ENCODE results near the gene IL19. TPM values are rescaled to one million over a fixed set of nuclear protein-coding genes. Genes with fewer than 3 reads are reported as not detected.

The IL19 gene
- total RNA-seq, 1 donor from 2014 or later, result not detected

- no peaks in the 10 kb centered on the region for H3K27me3 Mint-ChIP-seq
- no peak for DNase-seq (ENCODE audit: low spot score, unreplicated experiment)
- no peak overlapping the region for H3K4me3 Mint-ChIP-seq (ENCODE audit: low read depth)
- no peaks in the 10 kb centered on the region for H3K36me3 Mint-ChIP-seq (ENCODE audit: insufficient read depth)
- TF ChIP-seq, protein P1, sequence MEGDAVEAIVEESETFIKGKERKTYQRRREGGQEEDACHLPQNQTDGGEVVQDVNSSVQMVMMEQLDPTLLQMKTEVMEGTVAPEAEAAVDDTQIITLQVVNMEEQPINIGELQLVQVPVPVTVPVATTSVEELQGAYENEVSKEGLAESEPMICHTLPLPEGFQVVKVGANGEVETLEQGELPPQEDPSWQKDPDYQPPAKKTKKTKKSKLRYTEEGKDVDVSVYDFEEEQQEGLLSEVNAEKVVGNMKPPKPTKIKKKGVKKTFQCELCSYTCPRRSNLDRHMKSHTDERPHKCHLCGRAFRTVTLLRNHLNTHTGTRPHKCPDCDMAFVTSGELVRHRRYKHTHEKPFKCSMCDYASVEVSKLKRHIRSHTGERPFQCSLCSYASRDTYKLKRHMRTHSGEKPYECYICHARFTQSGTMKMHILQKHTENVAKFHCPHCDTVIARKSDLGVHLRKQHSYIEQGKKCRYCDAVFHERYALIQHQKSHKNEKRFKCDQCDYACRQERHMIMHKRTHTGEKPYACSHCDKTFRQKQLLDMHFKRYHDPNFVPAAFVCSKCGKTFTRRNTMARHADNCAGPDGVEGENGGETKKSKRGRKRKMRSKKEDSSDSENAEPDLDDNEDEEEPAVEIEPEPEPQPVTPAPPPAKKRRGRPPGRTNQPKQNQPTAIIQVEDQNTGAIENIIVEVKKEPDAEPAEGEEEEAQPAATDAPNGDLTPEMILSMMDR (IDR thresholded peaks at IDR 0.05; ENCODE audit: unreplicated experiment), result peak; percentile 59
- peaks cover 11% of the 10 kb centered on the region for H3K4me1 Mint-ChIP-seq (ENCODE audit: low read depth)
- H3K9me3 Mint-ChIP-seq (ENCODE audit: low read depth), result no peaks in the 10 kb centered on the region
- no peak overlapping the region for H3K27ac Mint-ChIP-seq
These were observed 45.2 kb upstream of the IL19 start for GRCh38 chr1:206725109-206725963.

DNA sequence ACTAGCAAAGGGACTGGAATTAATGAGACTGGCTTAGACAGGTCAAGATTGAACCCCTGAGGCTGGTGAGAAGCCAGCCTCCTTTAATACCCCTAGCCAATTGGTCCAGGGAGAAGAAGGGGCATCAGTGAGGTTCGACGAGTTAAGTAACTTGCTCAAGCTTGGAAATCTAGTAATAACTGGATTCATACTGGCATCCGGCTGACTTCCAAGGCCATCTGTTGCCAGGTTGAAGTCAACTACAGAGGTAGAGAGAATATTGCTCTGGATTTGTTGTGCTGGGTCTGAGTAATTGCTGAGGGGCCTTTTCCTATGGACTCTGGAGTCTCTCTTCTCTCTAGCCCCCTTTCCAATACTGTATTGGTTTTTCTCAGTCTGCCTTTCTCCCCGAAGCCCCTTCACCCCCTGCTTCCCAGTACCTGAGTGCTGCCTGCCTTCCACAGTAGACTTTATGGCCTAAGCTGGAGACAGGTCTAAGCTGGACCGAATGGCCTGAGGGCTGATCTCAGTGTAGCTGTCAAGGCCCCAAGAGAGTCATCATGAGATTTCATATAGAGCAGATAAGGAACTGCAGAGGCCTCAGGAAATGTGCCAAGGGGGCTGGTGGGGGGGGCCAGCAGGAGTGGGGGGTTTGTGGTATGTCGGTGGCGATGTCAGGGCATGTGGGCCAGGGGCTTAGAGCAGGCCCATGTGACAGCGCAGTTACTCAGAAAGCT, 42.4 kb upstream of the IL19 start:
- Mint-ChIP-seq H3K4me1 (ENCODE audit: low read depth) (peaks cover 11% of the 10 kb centered on the region), H3K27me3 (no peaks in the 10 kb centered on the region), H3K9me3 (ENCODE audit: low read depth) (no peaks in the 10 kb centered on the region), H3K36me3 (ENCODE audit: insufficient read depth) (peaks cover 5% of the 10 kb centered on the region), H3K27ac (peak overlapping the region; percentile 81), H3K4me3 (ENCODE audit: low read depth) (no peak overlapping the region)
- DNase-seq (ENCODE audit: low spot score, unreplicated experiment), result no peak
- TF ChIP-seq, protein P1 (IDR thresholded peaks at IDR 0.05; ENCODE audit: unreplicated experiment), result no peak

DNA sequence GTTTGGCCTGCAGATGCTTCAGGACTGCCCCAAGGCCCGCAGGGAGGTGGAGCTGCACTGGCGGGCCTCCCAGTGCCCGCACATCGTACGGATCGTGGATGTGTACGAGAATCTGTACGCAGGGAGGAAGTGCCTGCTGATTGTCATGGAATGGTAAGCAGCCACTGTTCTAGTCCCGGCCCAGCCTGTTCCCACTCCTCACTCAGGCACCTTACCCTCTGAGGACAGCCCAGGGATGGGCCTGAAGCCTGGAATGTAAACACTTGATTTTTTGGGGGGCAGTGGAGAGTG, 41.9 kb upstream of the IL19 start:
- no peak for DNase-seq (ENCODE audit: low spot score, unreplicated experiment)
- Mint-ChIP-seq H3K4me1 (ENCODE audit: low read depth) (peaks cover 9% of the 10 kb centered on the region), H3K9me3 (ENCODE audit: low read depth) (no peaks in the 10 kb centered on the region), H3K36me3 (ENCODE audit: insufficient read depth) (peaks cover 5% of the 10 kb centered on the region), H3K27ac (no peak overlapping the region), H3K4me3 (ENCODE audit: low read depth) (no peak overlapping the region), H3K27me3 (no peaks in the 10 kb centered on the region)
- TF ChIP-seq, protein P1 (IDR thresholded peaks at IDR 0.05; ENCODE audit: unreplicated experiment), result no peak

DNA sequence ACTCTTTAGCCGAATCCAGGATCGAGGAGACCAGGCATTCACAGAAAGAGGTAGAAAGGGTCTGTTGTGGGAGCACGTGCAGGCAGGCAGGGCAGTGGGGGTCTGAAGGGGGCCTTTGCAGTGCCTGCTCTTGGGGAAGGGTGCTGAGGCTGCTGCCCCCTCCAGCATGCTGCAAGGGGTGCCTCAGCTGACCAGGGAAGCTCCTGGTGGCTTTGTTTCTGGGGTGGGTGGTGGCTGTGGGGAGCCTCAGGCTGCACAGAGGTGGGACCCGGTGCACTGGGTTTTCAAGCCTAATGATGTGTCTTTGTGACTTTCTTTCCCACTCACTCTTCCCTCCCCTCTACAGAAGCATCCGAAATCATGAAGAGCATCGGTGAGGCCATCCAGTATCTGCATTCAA, 41.5 kb upstream of the IL19 start:
- Mint-ChIP-seq H3K27me3 (no peaks in the 10 kb centered on the region), H3K27ac (no peak overlapping the region), H3K4me3 (ENCODE audit: low read depth) (no peak overlapping the region), H3K36me3 (ENCODE audit: insufficient read depth) (peaks cover 5% of the 10 kb centered on the region), H3K4me1 (ENCODE audit: low read depth) (peaks cover 5% of the 10 kb centered on the region), H3K9me3 (ENCODE audit: low read depth) (no peaks in the 10 kb centered on the region)
- TF ChIP-seq, protein P1 (IDR thresholded peaks at IDR 0.05; ENCODE audit: unreplicated experiment), result no peak
- DNase-seq (ENCODE audit: low spot score, unreplicated experiment), result no peak

GRCh38 chr1:206729507-206729906, 41.1 kb upstream of the IL19 start:
- H3K27ac Mint-ChIP-seq, result no peak overlapping the region
- no peak overlapping the region for H3K4me3 Mint-ChIP-seq (ENCODE audit: low read depth)
- DNase-seq (ENCODE audit: low spot score, unreplicated experiment), result no peak
- peaks cover 5% of the 10 kb centered on the region for H3K36me3 Mint-ChIP-seq (ENCODE audit: insufficient read depth)
- TF ChIP-seq, protein P1 (IDR thresholded peaks at IDR 0.05; ENCODE audit: unreplicated experiment), result no peak
- H3K27me3 Mint-ChIP-seq, result no peaks in the 10 kb centered on the region
- H3K9me3 Mint-ChIP-seq (ENCODE audit: low read depth), result no peaks in the 10 kb centered on the region
- H3K4me1 Mint-ChIP-seq (ENCODE audit: low read depth), result peaks cover 2% of the 10 kb centered on the region
